Measurements from ENCODE around the gene CYBB.

DNA sequence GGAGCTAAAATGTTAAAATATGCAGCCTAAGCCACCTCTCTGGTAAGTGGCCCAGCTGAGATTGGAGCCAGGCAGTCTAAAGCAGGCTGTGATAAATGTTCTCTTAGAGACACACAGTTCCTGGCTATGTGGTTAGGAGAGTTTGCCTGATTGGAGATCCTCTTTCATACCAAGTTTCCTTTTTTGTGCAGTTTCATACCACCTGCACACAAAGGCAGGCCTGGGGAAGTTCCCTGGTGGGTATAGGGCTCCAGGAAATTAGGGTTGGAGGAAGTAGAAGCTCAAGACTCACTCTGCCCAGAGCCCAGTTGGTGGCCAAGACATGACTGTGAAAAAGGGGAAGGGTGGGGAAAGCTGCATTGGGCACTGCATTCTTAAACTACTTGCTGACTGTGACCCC lies 16.9 kb downstream of the CYBB start:
- TF ChIP-seq, protein P1, sequence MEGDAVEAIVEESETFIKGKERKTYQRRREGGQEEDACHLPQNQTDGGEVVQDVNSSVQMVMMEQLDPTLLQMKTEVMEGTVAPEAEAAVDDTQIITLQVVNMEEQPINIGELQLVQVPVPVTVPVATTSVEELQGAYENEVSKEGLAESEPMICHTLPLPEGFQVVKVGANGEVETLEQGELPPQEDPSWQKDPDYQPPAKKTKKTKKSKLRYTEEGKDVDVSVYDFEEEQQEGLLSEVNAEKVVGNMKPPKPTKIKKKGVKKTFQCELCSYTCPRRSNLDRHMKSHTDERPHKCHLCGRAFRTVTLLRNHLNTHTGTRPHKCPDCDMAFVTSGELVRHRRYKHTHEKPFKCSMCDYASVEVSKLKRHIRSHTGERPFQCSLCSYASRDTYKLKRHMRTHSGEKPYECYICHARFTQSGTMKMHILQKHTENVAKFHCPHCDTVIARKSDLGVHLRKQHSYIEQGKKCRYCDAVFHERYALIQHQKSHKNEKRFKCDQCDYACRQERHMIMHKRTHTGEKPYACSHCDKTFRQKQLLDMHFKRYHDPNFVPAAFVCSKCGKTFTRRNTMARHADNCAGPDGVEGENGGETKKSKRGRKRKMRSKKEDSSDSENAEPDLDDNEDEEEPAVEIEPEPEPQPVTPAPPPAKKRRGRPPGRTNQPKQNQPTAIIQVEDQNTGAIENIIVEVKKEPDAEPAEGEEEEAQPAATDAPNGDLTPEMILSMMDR (IDR thresholded peaks at IDR 0.05; ENCODE audit: poor library complexity) = no peak
- TF ChIP-seq EZH2 (IDR thresholded peaks at IDR 0.05; ENCODE audit: borderline replicate concordance) (no peak), EZH2phosphoT487 (IDR thresholded peaks at IDR 0.05; ENCODE audit: low read depth, severe bottlenecking, unreplicated experiment) (no peak)

All from hepatocyte (in vitro differentiated cells).